Activated T-helper 17 cell treated with anti-CD3 and anti-CD28 coated beads, Interleukin-2, amount 50 U/mL, for 72 hours (primary cell): ENCODE results near the gene BRICD5. TPM values are rescaled to one million over a fixed set of nuclear protein-coding genes. Genes with fewer than 3 reads are reported as not detected.

ENCODE experiments used
- ATAC-seq: fragments of 150-1000 bp; cut with Tn5 transposase; replicated peaks from 2 replicates; pipeline ENCODE4 v1.10.0; 2021; ENCODE audit warnings: mild to moderate bottlenecking, moderate library complexity
- H3K27ac Mint-ChIP-seq: one replicate; pipeline ENCODE4 v1.8.0; 2022; ENCODE audit warnings: mixed read lengths
- H3K27me3 Mint-ChIP-seq: one replicate; pipeline ENCODE4 v1.8.0; 2022; ENCODE audit warnings: mixed read lengths
- H3K36me3 Mint-ChIP-seq: one replicate; pipeline ENCODE4 v1.8.0; 2022; ENCODE audit warnings: low read depth, mild to moderate bottlenecking, mixed read lengths
- H3K4me1 Mint-ChIP-seq: one replicate; pipeline ENCODE4 v1.8.0; 2022; ENCODE audit warnings: mixed read lengths
- H3K4me3 Mint-ChIP-seq: one replicate; pipeline ENCODE4 v1.8.0; 2022; ENCODE audit warnings: mild to moderate bottlenecking, mixed read lengths
- H3K9me3 Mint-ChIP-seq: one replicate; pipeline ENCODE4 v1.8.0; 2022; ENCODE audit warnings: mixed read lengths
- total RNA-seq, 2 donors: library from RNA; stranded (reverse); gene quantifications; one replicate each; pipeline ENCODE4 v1.2.3, GENCODE V29; 2022

BRICD5 gene
- total RNA-seq, 2 donors from 2014 or later: 6.9 to 8.9 TPM

DNA sequence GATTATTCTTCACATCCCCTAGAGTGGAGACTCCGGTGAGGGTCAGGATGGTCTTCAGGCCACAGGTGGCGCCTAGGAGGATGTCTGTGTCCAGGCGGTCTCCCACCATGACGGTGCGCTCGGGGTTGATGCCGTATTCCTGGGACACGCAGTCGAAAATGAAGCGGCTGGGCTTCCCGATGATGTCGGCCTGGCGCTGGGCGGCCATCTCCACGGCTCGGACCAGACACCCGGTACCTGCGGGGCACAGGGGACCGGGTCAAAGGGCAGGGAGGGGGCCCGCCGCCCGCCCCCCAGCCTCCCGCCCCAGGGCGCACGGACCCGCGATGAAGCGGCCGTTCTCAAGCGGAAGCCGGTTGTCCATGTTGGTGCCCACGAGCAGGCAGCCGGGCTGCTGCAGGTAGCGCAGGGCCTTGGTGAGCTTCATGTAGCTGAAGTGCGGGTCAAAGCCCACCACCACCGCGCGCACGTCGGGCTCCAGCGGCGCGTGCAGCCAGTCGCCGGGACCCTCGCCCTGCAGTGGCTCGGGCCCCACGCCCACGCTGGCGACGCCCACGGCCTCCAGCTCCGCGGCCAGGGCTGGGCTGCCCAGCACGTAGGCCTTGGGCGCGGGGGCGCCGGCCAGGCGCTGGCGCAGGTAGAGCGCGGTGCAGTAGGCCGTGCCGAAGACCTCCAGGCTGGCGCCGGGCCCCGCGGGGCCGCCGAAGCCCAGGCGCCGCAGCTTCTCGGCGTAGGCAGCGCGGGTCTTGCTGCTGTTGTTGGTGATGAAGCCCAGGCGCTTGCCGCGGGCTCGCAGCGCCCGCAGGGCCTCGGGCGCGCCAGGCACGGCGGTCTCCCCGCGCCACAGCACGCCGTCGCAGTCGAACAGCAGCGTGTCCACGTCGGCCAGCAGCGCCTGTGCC, 3.4 kb upstream of the BRICD5 start:
- Mint-ChIP-seq H3K27ac (peak overlapping the region; percentile 73), H3K9me3 (no peaks in the 10 kb centered on the region), H3K36me3 (peaks cover 21% of the 10 kb centered on the region), H3K4me3 (peak overlapping the region; percentile 89), H3K4me1 (peaks cover 6% of the 10 kb centered on the region), H3K27me3 (no peaks in the 10 kb centered on the region)
- ATAC-seq: no peak

DNA sequence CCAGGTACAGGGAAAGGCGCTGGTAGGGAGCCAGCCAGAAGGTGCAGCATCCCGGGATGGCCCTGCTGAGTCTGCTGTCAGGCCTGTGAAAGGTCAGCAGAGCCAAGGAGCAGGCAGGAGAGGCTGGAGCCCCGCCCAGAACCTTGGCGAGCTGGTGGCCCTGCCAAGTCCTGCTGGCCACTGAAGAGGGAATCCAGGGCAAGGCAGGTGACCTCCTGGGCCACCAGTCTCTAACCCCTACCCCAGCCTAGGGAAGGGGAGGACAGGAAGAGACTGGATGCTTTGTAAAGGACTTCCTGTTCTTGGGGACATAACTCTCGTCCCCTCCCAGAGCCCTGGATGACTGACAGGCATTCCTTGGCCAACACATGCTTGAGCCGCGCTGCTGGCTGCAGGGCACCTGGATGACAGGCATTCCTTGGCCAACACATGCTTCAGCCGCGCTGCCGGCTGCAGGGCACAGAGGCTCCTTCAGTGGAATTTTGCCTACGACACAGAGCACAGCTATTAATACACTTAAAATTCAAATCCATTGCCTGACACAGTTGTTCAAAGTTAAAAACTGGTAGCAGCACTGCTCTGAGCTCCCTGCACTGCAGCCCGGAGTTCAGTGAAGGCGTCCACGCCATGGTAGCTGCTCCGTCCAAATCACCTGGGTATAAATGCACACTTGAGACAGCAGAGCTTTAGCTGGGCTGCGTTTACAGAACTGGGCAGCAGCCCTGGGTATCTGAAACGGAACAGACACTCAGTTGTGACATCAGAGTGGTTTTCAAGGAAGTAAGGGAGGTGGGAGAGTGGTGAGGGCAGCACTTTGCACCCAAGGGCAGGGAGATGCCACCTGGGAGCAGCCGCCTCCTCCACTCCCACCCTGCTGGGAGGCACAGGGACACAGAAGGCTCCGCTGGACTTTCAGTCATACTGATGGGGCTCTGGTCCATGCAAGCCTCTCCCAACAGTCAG, 2.0 kb upstream of the BRICD5 start:
- Mint-ChIP-seq H3K36me3 (peaks cover 30% of the 10 kb centered on the region), H3K27ac (no peak overlapping the region), H3K27me3 (no peaks in the 10 kb centered on the region), H3K4me3 (peak overlapping the region; percentile 89), H3K4me1 (peaks cover 7% of the 10 kb centered on the region), H3K9me3 (no peaks in the 10 kb centered on the region)
- no peak for ATAC-seq

DNA sequence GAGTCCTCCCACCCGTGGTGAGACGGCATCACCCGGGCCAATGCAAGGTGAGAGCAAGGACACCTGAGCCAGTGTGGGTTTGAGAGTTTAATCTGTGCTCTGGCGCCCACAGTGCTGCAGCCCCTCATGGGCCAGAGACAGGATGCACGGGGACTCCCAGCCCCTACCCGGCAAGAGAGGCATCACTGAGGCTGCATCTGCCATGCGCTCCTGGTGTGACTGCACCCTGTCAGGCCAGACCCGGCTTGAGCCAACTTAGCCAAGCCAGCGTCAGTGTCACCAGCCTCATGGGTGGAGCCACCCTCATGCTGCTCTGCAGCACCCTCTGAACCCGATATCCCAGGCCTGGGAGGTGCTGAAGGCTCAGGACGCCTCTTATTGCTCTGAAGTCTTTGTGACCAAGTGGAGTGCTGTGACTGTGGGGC, 1.3 kb upstream of the BRICD5 start:
- Mint-ChIP-seq H3K27me3 (no peaks in the 10 kb centered on the region), H3K36me3 (peaks cover 36% of the 10 kb centered on the region), H3K9me3 (no peaks in the 10 kb centered on the region), H3K4me3 (peak overlapping the region; percentile 89), H3K4me1 (peaks cover 12% of the 10 kb centered on the region), H3K27ac (no peak overlapping the region)
- ATAC-seq: no peak

DNA sequence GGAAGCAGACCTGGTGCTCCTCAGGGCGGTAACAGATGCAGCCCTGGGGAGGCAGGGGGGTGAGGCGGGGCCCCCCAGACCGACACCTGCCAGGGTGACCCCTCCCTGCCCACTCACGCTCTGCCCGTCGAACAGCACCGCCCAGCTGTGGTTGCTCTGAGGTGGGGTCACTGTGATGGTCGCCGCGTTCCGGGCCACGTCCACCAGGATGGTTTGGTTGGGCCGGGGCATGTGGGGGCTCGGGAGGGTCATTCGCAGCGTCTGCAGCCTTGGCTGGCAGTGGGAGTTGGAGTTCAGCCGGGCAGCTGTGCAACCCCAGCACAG, 692 bp downstream of the BRICD5 start:
- Mint-ChIP-seq H3K4me3 (no peak overlapping the region), H3K9me3 (no peaks in the 10 kb centered on the region), H3K27ac (no peak overlapping the region), H3K4me1 (peaks cover 12% of the 10 kb centered on the region), H3K36me3 (peaks cover 44% of the 10 kb centered on the region), H3K27me3 (no peaks in the 10 kb centered on the region)
- ATAC-seq: no peak

DNA sequence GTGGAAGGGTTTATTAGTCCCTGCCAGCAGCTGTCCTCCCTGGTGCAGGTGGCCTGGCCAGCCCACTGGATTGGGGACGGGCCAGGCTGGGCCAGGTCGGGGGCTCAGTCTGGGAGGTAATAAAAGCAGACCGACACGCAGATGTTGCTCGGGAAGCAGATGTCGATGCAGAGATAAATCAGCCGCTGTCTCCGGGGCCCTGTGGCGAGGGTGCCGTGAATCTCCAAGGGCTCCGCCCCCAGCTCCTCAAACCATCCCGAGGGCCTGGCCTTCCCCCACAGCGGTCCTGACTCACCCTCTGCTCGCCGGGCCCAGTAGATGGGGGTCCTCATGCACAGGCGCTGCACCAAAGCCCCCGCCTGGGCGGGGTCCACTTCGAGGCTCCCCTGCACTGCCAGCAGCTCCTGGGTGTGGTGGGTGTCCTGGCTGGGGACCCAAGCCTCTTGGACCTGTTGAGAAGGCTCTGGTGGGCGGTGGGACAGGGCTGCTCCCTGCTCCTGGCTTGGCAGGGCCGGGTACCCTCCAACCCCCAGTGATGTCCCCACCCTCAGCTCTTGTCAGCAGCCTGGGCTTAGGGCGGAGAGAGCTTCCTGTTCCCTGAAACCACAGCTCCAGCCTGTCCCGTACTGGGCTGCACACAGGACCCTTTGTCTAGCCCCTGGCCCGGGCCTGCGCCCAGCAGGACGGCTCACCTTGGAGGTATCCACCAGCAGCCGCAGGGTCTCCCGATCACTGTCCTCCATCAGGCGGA, 1.2 kb downstream of the BRICD5 start:
- H3K9me3 Mint-ChIP-seq: no peaks in the 10 kb centered on the region
- no peak overlapping the region for H3K27ac Mint-ChIP-seq
- H3K4me1 Mint-ChIP-seq: peaks cover 15% of the 10 kb centered on the region
- no peak overlapping the region for H3K4me3 Mint-ChIP-seq
- no peak for ATAC-seq
- H3K36me3 Mint-ChIP-seq: peaks cover 44% of the 10 kb centered on the region
- no peaks in the 10 kb centered on the region for H3K27me3 Mint-ChIP-seq

DNA sequence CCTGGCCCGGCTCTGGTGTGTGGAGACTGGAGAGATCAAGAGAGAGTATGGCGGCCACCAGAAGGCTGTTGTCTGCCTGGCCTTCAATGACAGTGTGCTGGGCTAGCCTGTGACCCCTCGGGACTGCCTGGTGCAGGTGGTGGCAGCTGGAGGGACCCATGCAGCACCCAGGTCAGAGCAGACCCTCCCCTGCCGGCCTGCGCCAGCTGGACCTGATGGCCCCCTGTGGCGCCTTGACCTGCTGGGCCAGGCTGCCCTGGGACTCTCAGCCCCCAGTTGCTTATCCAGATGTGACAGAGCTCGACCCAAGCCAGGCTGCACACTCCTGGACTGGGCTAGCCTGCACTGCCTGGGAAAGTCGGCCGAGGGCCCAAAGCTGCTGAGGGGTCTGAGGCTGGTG, 1.9 kb downstream of the BRICD5 start:
- Mint-ChIP-seq H3K27ac (no peak overlapping the region), H3K4me3 (no peak overlapping the region), H3K9me3 (no peaks in the 10 kb centered on the region), H3K27me3 (no peaks in the 10 kb centered on the region), H3K4me1 (peaks cover 17% of the 10 kb centered on the region), H3K36me3 (peaks cover 44% of the 10 kb centered on the region)
- ATAC-seq: no peak

DNA sequence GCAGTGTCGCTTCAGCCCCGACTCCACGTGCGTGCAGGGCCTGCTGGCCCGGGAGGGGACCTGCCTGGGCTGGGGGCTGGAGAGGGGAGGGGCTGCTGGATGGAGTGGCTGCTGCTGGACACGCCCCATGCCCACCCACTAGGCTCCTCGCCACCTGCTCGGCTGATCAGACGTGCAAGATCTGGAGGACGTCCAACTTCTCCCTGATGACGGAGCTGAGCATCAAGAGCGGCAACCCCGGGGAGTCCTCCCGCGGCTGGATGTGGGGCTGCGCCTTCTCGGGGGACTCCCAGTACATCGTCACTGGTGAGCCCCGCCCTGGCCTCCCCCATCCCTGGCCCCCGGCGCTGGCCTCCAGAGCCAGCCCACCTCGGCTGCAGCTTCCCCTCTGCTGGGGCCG, 2.4 kb downstream of the BRICD5 start:
- H3K36me3 Mint-ChIP-seq: peaks cover 39% of the 10 kb centered on the region
- peaks cover 17% of the 10 kb centered on the region for H3K4me1 Mint-ChIP-seq
- no peaks in the 10 kb centered on the region for H3K27me3 Mint-ChIP-seq
- H3K27ac Mint-ChIP-seq: no peak overlapping the region
- no peak overlapping the region for H3K4me3 Mint-ChIP-seq
- H3K9me3 Mint-ChIP-seq: no peaks in the 10 kb centered on the region
- ATAC-seq: no peak

DNA sequence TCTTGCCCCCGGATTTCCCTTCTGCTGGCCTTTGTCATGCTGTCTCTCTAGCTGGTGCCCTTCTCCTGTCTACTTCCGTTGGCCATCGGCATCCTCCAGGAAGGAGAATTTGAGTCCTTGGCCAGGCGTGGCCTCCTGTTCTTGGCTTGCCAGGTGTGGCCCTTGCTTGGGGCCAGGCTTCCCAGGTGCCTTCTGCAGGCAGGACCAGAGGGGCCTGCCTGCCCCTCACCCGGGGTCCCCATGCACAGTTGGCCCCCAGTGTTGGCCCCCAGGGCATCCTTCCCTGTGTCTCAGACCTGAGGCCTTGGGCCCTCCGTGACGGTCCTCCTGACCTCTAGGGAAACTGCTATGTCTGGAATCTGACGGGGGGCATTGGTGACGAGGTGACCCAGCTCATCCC, 2.8 kb downstream of the BRICD5 start:
- H3K4me3 Mint-ChIP-seq: peak overlapping the region; percentile 80
- no peaks in the 10 kb centered on the region for H3K27me3 Mint-ChIP-seq
- no peak for ATAC-seq
- H3K9me3 Mint-ChIP-seq: no peaks in the 10 kb centered on the region
- H3K36me3 Mint-ChIP-seq: peaks cover 35% of the 10 kb centered on the region
- H3K27ac Mint-ChIP-seq: no peak overlapping the region
- peaks cover 17% of the 10 kb centered on the region for H3K4me1 Mint-ChIP-seq

DNA sequence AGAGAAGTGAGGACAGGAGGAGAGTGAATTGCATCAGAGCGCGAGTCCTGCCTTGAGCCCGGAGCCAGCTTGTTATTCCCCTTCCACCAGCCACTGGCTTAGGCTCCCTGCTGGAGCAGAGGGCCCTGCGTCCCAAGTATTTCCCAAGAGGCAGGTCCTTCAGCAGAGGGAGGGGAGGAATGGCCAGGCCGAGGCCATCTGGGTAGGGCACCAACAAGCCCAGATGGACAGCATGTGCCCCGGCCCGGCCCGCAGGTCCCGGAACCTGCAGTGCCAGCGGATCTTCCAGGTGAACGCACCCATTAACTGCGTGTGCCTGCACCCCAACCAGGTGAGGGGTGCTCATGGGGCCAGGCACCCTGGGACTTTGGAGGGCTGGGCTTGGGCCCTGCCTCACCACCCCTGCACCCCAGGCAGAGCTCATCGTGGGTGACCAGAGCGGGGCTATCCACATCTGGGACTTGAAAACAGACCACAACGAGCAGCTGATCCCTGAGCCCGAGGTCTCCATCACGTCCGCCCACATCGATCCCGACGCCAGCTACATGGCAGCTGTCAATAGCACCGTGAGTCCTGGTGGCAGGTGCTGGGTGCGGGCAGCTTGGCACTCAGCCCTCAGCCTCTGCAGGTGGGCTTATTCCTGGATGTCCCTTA, 3.8 kb downstream of the BRICD5 start:
- H3K36me3 Mint-ChIP-seq: peaks cover 29% of the 10 kb centered on the region
- no peaks in the 10 kb centered on the region for H3K9me3 Mint-ChIP-seq
- H3K4me3 Mint-ChIP-seq: peak overlapping the region; percentile 80
- H3K27ac Mint-ChIP-seq: no peak overlapping the region
- H3K27me3 Mint-ChIP-seq: no peaks in the 10 kb centered on the region
- no peak for ATAC-seq
- peaks cover 14% of the 10 kb centered on the region for H3K4me1 Mint-ChIP-seq

DNA sequence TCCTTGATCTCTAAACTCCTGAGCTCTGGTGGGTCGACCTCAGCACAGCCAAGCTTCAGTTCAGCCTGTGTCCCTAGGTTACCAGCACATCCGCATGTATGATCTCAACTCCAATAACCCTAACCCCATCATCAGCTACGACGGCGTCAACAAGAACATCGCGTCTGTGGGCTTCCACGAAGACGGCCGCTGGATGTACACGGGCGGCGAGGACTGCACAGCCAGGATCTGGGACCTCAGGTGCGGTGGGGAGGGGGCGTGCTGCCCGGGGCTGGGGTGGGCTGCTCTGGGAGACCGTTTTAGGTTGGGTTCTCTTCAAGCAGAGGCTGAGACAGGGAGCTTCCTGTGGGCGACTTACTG, 4.3 kb downstream of the BRICD5 start:
- H3K27me3 Mint-ChIP-seq: no peaks in the 10 kb centered on the region
- ATAC-seq: no peak
- peaks cover 11% of the 10 kb centered on the region for H3K4me1 Mint-ChIP-seq
- H3K36me3 Mint-ChIP-seq: peaks cover 24% of the 10 kb centered on the region
- H3K4me3 Mint-ChIP-seq: peak overlapping the region; percentile 80
- H3K27ac Mint-ChIP-seq: peak overlapping the region; percentile 22
- H3K9me3 Mint-ChIP-seq: no peaks in the 10 kb centered on the region

DNA sequence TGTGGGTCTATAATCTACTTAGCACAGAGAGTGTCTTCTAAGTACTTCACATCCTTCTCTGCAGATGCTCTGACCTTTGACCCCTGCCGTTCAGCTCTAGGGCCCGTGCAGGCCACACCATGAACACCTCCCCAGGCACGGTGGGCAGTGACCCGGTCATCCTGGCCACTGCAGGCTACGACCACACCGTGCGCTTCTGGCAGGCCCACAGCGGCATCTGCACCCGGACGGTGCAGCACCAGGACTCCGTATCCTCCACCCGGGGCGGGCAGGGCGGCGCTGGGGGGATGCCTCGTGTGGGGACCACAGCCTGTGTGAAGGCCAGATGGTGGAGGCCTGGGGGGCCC, 4.7 kb downstream of the BRICD5 start:
- Mint-ChIP-seq H3K9me3 (no peaks in the 10 kb centered on the region), H3K4me1 (peaks cover 11% of the 10 kb centered on the region), H3K4me3 (peak overlapping the region; percentile 80), H3K27ac (peak overlapping the region; percentile 22), H3K27me3 (no peaks in the 10 kb centered on the region), H3K36me3 (peaks cover 23% of the 10 kb centered on the region)
- no peak for ATAC-seq

DNA sequence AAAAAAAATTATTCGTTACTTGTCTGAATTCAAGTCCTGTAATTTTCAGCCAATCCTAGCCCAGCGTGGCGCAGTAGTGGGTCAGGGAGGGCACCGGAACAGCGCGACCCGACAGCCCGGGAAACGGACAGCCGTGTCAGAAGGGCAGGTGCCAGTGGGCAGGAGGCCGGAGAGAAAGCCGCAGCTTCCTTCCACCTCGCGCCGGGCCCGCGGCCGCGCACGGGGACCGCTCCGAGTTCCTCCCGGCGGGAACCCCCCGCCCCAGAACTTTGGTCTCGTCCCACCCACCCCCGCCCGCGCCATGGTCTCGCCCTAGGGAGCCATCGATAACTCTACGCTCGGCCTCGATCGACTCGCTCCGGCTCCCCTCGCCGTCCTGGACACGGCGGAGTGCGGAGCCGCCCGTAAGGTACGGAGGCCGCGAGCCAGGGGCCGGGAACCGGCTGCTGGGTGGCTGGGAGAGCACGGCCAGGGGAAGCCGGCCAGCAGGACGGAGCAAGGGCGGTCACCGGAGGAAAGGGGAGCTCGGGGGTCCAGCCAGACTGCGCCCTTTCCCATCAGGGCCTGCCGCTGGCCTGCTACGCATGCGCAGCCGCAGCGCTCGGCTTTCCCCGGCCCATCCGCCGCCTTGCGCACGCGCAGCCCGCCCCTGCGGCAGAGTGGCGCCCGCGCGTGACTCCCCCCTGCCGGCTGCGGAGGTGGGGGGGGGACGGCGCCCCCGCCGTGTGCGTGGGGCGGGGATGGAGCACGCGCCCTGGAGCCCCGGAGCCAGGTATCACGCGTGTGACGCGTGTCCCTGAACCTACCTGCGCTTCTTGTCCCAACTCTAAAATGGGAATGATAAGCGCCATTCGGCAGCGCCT, 5.3 kb downstream of the BRICD5 start, which contains the start of gene MLST8:
Gene MLST8 (plus strand): TSS at position 351 of the 863 bp plus-strand sequence. CDS start 632 bp downstream, outside the sequence.
- peak within 1 kb of the TSS; percentile 85 for H3K27ac Mint-ChIP-seq
- peak within 1 kb of the TSS; percentile 80 for H3K4me3 Mint-ChIP-seq
- H3K4me1 Mint-ChIP-seq: peaks cover 11% of the 10 kb centered on the region
- no peaks in the 10 kb centered on the region for H3K9me3 Mint-ChIP-seq
- H3K27me3 Mint-ChIP-seq: no peaks in the 10 kb centered on the region
- peaks cover 23% of the 10 kb centered on the region for H3K36me3 Mint-ChIP-seq
- ATAC-seq: peak; percentile 83

DNA sequence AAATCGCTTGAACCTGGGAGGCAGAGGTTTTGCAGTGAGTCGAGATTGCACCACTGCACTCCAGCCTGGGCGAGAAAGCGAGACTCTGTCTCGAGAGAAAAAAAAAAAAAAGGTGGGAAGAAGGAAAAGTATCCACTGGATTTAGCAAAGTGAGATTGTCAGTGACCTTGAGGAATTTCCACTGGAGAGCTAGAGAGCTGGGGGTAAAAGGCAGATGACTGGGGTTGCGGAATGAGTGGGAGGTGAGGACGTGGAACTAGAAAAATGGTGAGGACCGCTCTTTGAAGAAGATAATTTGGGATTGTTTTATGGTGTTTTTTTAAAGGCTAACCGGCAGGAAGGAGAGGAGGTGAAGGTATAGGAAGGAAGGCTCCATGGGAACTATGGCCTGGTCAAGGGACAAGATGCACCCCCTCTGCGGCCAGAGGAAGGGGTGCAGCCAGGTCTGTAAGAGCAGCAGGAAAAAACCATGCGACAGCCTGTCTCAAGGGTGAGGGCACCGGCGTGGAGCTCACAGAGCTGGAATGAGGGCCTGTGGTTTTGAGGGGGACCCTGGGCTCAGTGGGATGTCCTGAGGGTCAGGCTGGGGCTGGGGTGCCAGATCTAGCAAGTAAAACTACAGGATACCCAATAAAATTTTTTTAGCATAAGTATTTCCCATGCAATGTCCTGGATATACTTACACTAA, 6.1 kb downstream of the BRICD5 start:
- peak overlapping the region; percentile 85 for H3K27ac Mint-ChIP-seq
- no peaks in the 10 kb centered on the region for H3K27me3 Mint-ChIP-seq
- H3K9me3 Mint-ChIP-seq: no peaks in the 10 kb centered on the region
- H3K4me3 Mint-ChIP-seq: peak overlapping the region; percentile 80
- H3K4me1 Mint-ChIP-seq: peaks cover 11% of the 10 kb centered on the region
- ATAC-seq: peak; percentile 0
- peaks cover 23% of the 10 kb centered on the region for H3K36me3 Mint-ChIP-seq
